Fibroblast of skin of left biceps (primary cell): ENCODE measurements around the gene PSMB3.
"Not testable (repeated sequence)": the region's sequence is repeated elsewhere in the genome, so short reads cannot be mapped to it uniquely, and the experiment has no call there.

Source experiments
- DNase-seq, 2 experiments: peaks; one replicate each; pipeline ENCODE4 v3.0.0-alpha.2; 2013; ENCODE audit warnings: low read depth in 2 of 2

The PSMB3 gene

DNA sequence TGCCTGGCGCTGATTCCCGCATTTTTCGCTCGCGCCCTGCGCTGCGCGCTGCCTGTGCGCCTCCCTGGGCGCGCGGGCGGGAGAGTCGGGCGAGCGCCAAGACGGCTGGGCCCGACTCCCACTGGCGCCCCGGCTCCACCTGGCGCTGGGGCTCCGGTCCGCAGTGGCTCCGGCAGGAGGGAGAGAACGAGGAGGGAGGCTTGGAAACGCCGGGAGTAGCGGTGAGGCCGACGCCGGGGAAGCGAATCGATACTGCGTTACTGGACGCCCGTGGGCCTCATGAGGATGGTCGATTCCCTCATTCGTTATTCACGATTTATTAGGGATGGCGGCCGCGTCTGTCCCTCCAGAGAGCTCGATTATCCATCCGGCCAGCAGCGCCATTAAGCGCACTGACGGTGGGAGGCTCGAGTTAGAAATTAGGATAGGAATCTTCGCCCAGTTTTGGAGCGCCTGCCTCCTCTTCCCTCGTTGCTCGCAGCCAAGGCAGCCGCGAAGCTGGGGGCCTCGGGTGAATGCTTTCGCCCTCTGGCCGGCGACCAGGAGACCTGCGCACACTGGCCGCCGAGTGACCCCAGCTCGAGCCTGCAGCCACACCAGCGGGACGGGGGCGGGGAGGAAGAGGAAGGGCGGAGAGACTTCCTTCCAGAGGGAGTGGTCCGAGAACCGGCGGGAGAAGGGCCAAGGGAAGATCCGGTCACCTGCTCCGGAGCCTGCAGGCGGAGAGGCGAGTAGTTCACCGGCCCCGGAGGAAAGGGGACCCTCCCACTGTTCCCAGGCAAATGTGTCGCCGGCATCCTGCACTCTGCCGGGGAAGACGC is 3.1 kb upstream of the PSMB3 start:
- DNase-seq: no peak

DNA sequence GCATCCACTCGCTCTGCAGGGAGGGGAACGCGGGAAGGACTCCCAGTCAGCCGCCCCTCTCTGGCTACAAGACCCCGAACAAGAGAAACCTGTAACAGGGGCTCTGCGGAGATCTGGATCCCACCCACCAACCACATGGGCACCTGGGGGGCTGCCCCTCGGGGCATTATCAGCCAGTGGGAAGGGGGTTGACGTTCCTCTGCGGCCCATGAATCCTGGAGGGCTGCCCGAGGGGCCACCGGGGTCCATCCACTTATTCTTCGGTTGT is 2.6 kb upstream of the PSMB3 start:
- no peak for DNase-seq

DNA sequence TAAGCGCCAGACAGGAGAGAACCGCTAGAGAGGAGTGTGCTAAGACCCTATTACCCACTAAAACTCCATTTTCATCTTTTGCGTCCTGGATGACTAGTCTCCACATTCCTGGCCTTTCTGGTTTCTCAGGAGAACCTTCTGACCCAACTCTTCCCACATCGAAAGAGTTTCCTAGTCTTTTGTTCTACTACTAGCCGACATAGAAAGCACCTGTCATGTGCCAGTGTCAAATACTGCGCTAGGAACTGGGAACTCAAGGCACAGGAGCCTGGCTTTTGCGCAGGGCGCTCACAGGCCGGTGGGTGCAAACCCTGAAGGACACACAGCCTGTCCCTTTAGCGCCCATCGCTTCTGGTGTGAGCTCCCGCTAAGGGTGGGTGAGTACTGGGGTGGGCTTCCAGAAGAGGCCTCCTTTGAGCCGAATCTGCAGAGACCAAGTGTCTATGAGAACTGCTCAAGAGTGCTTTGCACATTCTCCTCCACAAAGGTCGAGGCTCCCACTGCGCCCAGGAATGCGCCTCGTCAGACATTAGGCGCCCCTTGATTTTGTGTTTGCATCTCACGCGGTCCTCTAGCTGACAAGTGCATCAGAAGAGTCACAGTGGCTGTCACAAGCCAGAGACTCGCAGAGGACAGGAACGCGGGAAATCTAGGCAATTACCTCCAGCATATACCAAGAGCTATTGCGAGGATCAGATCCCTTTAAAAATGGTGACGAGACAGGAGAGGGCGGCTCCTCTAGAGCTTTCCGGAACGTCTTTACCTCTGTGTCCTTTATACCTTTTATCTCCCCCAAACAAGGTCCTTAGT is 2.0 kb upstream of the PSMB3 start:
- no peak for DNase-seq

DNA sequence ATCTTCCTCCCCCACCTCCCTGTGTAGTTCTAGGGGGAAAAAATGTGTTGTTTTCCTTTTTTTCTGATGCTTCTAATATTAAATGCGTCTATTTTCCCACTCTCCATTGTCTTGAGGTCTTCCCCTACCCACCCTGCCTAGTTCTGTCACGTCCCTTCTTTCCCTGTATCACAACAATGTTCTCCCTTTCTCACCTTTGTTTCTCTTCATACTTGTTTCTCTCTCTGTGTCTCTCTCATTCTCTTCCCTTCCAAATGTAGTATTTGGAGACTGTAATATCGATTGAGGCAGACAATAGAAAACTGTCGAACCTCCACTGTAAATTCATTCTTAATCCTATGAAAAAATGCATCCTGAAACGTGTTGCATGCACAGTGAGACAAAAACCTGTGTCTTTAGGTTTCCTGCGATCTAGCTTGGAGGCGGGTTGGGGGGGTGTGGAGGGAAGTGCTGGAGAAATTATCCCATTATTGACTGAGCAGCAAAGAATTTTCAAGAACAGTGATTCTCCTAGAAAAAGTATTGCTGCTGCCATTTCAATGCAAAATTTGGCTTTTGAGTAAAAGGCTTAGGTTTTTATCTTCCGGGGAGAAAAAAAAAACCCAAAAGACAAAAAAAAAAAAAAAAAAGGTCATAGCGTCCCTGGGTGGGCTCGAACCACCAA is 1.3 kb upstream of the PSMB3 start:
- no peak for DNase-seq

GRCh38 chr17:38751808-38752307 is 683 bp upstream of the PSMB3 start:
- peak; percentile 68 to 76 for DNase-seq

- DNase-seq: no peak
Measured at GRCh38 chr17:38753071-38753506, 548 bp downstream of the PSMB3 start.

- DNase-seq: no peak
Measured at GRCh38 chr17:38761612-38762011, 9.1 kb downstream of the PSMB3 start.

GRCh38 chr17:38762231-38762630 is 9.7 kb downstream of the PSMB3 start:
- no peak for DNase-seq

DNA sequence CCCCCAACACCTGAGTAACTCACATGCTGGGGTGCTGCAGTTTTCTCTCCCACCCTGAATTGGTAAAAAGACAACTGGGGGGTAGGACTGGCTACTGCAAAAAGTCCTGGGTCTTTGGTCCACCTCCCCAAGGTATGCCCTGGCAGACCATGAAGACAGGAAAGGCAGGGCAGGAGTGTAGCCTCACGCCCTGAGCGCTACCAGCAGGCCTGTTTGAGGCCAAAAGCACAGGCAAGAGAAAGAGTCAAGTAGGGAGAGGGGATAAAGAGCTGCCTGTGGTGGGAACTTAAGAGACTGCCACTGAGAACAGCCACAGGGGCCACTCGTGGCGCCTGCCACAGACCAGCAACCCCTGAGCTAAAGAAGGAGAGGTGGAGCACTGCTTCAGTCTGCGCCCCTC is 13.8 kb downstream of the PSMB3 start:
- no peak for DNase-seq

- no peak for DNase-seq
Measured at GRCh38 chr17:38768417-38768816, 15.9 kb downstream of the PSMB3 start.

- DNase-seq: no peak
Measured at GRCh38 chr17:38773258-38773657, 20.7 kb downstream of the PSMB3 start.

DNA sequence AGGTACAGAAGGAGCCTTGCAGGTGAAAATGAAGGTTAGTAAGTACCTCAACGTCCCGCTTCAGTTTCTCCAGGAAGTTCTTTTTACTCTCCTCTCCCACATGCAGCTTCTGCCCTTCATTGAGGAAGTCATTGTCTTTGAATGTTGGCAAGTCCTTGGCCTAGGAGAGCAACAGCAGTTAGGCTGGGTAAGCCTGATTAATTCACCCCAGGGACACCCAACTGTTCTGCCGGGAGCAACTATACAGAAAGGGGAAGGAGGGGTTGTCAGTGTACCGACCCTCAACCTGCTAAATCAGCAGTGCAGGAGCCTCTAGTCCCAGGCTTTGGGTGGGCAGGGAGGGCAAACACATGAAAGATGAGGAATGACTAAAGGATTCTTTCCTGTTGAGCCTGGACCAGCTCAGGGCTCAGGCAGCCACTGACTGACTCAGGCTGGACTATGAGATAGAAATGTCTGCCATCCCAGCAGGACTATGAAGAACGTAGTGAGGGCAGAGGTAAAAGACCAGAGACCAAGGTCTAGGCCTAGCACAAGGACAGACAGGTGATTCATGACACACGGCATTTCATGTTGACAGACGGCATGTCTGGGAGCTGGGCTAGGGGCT is 25.2 kb downstream of the PSMB3 start:
- DNase-seq: no peak

- DNase-seq: no peak
Measured at GRCh38 chr17:38779965-38780752, 27.6 kb downstream of the PSMB3 start.

DNA sequence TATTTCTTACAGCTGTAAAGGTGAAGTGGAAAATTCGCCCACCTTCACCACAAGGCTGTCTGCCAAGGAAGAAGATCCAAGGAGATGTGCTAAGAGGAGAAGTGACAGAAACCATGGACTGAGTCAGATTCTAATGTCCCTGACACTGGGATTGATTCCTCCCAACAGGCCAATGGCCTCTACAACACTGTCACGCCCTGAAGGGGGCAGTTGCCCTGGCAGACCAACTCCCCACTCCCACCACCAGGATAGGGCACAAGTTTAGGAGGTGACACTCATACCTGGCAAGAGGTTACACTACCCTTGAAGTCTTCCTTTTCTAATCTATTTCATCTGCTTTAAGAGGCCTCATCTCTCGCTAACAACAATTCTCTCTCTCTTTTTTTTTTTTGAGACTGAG is 30.7 kb downstream of the PSMB3 start:
- no peak for DNase-seq

- DNase-seq: no peak
Measured at GRCh38 chr17:38786372-38786771, 33.8 kb downstream of the PSMB3 start.

- DNase-seq: not testable (repeated sequence)
Measured at GRCh38 chr17:38787999-38788398, 35.5 kb downstream of the PSMB3 start.

- no peak for DNase-seq
Measured at GRCh38 chr17:38789185-38789584, 36.6 kb downstream of the PSMB3 start.

DNA sequence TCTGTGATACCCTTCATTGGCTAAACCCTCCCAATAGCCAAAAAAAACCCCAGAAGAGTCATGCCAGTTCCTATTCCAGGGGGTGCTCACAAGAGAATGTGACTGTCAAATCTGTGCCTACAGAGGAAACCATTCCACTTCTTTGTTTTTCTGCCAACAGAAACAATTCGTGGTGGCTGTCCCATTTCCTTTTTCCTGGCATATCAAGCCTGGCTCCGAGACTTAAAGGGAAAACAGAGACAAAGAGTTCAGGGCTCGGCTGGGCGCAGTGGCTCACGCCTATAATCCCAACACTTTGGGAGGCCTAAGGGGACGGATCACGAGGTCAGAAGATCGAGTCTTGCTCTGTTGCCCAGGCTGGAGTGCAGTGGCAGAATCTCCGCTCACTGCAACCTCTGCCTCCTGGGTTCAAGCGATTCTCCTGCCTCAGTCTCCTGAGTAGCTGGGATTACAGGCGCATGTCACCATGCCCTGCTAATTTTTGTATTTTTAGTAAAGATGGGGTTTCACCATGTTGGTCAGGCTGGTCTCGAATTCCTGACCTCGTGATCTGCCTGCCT is 37.7 kb downstream of the PSMB3 start:
- DNase-seq: not testable (repeated sequence)

DNA sequence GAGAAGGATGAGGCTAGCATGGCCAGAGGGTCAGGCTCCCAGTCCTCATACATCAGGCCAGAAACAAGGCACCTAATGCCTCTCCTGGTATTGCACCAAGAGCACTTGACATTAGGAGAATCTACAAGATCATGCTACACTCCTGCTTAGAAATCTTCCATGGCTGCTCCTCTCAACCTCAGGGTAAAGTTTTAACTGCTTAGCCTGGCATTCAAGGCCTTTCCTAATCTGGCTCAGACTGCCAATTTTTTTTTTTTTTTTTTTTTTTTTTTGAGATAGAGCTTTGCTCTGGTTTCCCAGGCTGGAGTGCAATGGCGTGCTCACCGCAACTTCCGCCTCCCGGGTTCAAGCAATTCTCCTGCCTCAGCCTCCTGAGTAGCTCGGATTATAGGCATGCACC is 38.6 kb downstream of the PSMB3 start:
- no peak for DNase-seq

- no peak for DNase-seq
Measured at GRCh38 chr17:38794221-38794620, 41.7 kb downstream of the PSMB3 start.
